ENCODE measurements around the gene ABHD14A.

Gene ABHD14A

GRCh38 chr3:51975852-51976549 is 1.1 kb downstream of the ABHD14A start:
- TF ChIP-seq, protein P1, sequence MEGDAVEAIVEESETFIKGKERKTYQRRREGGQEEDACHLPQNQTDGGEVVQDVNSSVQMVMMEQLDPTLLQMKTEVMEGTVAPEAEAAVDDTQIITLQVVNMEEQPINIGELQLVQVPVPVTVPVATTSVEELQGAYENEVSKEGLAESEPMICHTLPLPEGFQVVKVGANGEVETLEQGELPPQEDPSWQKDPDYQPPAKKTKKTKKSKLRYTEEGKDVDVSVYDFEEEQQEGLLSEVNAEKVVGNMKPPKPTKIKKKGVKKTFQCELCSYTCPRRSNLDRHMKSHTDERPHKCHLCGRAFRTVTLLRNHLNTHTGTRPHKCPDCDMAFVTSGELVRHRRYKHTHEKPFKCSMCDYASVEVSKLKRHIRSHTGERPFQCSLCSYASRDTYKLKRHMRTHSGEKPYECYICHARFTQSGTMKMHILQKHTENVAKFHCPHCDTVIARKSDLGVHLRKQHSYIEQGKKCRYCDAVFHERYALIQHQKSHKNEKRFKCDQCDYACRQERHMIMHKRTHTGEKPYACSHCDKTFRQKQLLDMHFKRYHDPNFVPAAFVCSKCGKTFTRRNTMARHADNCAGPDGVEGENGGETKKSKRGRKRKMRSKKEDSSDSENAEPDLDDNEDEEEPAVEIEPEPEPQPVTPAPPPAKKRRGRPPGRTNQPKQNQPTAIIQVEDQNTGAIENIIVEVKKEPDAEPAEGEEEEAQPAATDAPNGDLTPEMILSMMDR (IDR thresholded peaks at IDR 0.05; ENCODE audit: low read depth, low read length, missing control alignments): peak; percentile 23
- peak; percentile 73 for DNase-seq (ENCODE audit: low read depth)
- in situ Hi-C loops (cut with HindIII; ENCODE audit: low sequenced_read_pairs): no loop called here
- peak overlapping the region; percentile 56 for H3K4me3 ChIP-seq (ENCODE audit: low read depth, low read length)

GRCh38 chr3:51977446-51978142 is 2.7 kb downstream of the ABHD14A start:
- in situ Hi-C loops (cut with HindIII; ENCODE audit: low sequenced_read_pairs): no loop called here
- no peak overlapping the region for H3K4me3 ChIP-seq (ENCODE audit: low read depth, low read length)
- DNase-seq (ENCODE audit: low read depth): no peak
- TF ChIP-seq, protein P1 (IDR thresholded peaks at IDR 0.05; ENCODE audit: low read depth, low read length, missing control alignments): no peak

GRCh38 chr3:51978143-51978502 is 3.3 kb downstream of the ABHD14A start:
- TF ChIP-seq, protein P1 (IDR thresholded peaks at IDR 0.05; ENCODE audit: low read depth, low read length, missing control alignments): no peak
- DNase-seq (ENCODE audit: low read depth): no peak
- no peak overlapping the region for H3K4me3 ChIP-seq (ENCODE audit: low read depth, low read length)
- in situ Hi-C loops (cut with HindIII; ENCODE audit: low sequenced_read_pairs): no loop called here

- in situ Hi-C loops (cut with HindIII; ENCODE audit: low sequenced_read_pairs): no loop called here
- no peak overlapping the region for H3K4me3 ChIP-seq (ENCODE audit: low read depth, low read length)
- TF ChIP-seq, protein P1 (IDR thresholded peaks at IDR 0.05; ENCODE audit: low read depth, low read length, missing control alignments): no peak
- no peak for DNase-seq (ENCODE audit: low read depth)
These were observed 5.4 kb downstream of the ABHD14A start for GRCh38 chr3:51980253-51980652.

DNA sequence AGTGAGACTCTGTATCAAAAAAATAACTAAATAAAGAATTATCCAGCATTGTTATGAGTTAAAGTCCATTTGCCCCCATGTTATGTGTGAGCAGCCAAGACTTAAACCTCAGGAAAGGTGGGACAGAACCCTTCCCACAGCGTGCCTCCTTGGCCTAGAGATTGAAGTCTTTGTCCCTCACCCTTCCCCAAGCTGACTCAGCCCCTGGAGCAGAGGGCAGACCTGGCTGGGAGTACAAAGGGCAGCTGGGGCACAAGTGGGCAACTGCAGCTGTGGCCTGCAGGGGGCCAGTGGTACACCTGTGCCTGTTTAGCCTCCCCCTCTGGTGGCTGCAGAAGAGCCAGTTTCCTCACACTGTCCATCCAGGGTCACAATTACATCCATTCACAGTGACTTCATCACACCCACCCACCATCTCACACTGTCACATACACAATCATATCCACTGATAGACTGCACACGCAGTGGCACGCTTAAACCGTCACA is 7.5 kb downstream of the ABHD14A start:
- TF ChIP-seq, protein P1 (IDR thresholded peaks at IDR 0.05; ENCODE audit: low read depth, low read length, missing control alignments): peak; percentile 54
- DNase-seq (ENCODE audit: low read depth): no peak
- peak overlapping the region; percentile 60 for H3K4me3 ChIP-seq (ENCODE audit: low read depth, low read length)
- in situ Hi-C loops (cut with HindIII; ENCODE audit: low sequenced_read_pairs): no loop called here

DNA sequence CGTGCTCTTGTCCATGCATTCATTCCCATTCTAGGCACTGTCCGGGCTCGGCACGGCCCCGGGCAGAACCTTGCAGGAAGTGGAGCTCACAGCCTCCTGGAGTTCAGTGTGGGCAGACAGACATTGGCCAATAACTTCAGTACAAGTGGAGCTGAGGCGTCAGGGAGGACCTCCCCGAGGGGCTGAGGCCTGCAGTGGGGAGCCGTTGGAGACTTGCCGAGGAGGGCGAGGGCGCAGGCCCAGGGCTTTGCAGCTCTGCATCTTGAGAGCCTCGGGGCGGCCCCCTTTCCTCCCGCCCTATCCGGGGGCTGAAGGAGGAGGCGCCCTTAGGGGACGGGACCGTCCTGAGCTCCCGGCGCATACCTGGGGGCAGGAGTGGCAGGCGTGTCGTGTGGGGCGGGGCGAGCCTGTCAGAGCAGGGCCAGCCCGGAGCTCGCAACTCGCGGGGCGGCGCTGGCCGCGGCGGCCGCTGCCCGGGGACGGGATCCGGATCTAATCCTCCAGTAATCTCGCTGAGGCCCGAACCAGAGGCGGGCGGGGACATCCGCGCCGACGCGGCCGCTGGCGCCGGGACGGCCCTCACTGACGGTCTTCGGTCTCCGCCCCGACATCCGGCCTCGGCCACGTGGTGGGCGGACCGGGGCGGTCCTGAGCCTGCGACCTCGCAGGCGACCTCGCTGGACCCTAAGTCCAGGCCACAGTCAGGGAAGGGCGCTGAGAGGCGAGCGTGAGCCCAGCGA is 8.1 kb downstream of the ABHD14A start, which contains the start of gene ACY1:
TSS of gene ACY1 (plus strand) at position 698 of the 740 bp plus-strand sequence. CDS start 530 bp downstream, outside the sequence.
- in situ Hi-C loops (cut with HindIII; ENCODE audit: low sequenced_read_pairs): no loop called here
- DNase-seq (ENCODE audit: low read depth): peak; percentile 38
- TF ChIP-seq, protein P1 (IDR thresholded peaks at IDR 0.05; ENCODE audit: low read depth, low read length, missing control alignments): no peak
- H3K4me3 ChIP-seq (ENCODE audit: low read depth, low read length): peak within 1 kb of the TSS; percentile 60

Data from astrocyte of the cerebellum (primary cell).